Thymus (tissue), 11 donors: ENCODE data around the gene SLC10A1. TPM values are rescaled to one million over a fixed set of nuclear protein-coding genes. Genes with fewer than 3 reads are reported as not detected.
"Not testable (repeated sequence)": the region's sequence is repeated elsewhere in the genome, so short reads cannot be mapped to it uniquely, and the experiment has no call there.

Source experiments
- DNase-seq, 9 donors: peaks; one replicate each; pipeline ENCODE4 v3.0.0-alpha.2; 2013; ENCODE audit warnings: low spot score in 9 of 9, low read depth in 6 of 9, missing footprints in 1 of 9
- H3K27ac ChIP-seq, 2 donors: one replicate each; pipeline ENCODE4 v1.5.1; 2013; ENCODE audit warnings: control low read depth in 1 of 2, low read depth in 1 of 2, low read length in 1 of 2, mild to moderate bottlenecking in 1 of 2, moderate library complexity in 1 of 2
- H3K27me3 ChIP-seq, 2 donors: one replicate each; pipeline ENCODE4 v1.5.1; 2013; ENCODE audit warnings: low read length in 1 of 2; ENCODE audit not compliant: control insufficient read depth in 2 of 2, insufficient read depth in 1 of 2
- H3K36me3 ChIP-seq, 2 donors: one replicate each; pipeline ENCODE4 v1.5.1; 2013; ENCODE audit warnings: low read length in 1 of 2, mild to moderate bottlenecking in 1 of 2, moderate library complexity in 1 of 2; ENCODE audit not compliant: control insufficient read depth in 2 of 2, insufficient read depth in 2 of 2
- H3K4me1 ChIP-seq, 2 donors: one replicate each; pipeline ENCODE4 v1.5.1; 2013; ENCODE audit warnings: low read length in 2 of 2; ENCODE audit not compliant: control insufficient read depth in 2 of 2, insufficient read depth in 2 of 2
- H3K4me3 ChIP-seq, 2 donors: one replicate each; pipeline ENCODE4 v1.5.1; 2013; ENCODE audit warnings: low read length in 2 of 2, control low read depth in 1 of 2, mild to moderate bottlenecking in 1 of 2
- H3K9me3 ChIP-seq, 2 donors: one replicate each; pipeline ENCODE4 v1.5.1; 2013; ENCODE audit warnings: low read length in 1 of 2, mild to moderate bottlenecking in 1 of 2; ENCODE audit not compliant: control insufficient read depth in 2 of 2, insufficient read depth in 1 of 2
- WGBS: extraction: QIAGEN DNeasy Blood & Tissue Kit; methylation state at CpG from one replicate; pipeline ENCODE4 v1.1.7; 2013; 5-methylcytosine and 5-hydroxymethylcytosine counted together
- polyA plus RNA-seq: library from polyadenylated mRNA; stranded (reverse); fragments of 200-250 nt; gene quantifications from one replicate; pipeline ENCODE4 v1.2.3, GENCODE V29; 2013
- total RNA-seq: library from RNA; stranded (reverse); fragments of 120-200 nt; gene quantifications from one replicate; pipeline ENCODE4 v1.2.4, GENCODE V29; 2013
- donor health status: healthy.

The SLC10A1 gene
- total and polyA plus RNA-seq, 2 donors, result 0.02 TPM; not detected in 1

DNA sequence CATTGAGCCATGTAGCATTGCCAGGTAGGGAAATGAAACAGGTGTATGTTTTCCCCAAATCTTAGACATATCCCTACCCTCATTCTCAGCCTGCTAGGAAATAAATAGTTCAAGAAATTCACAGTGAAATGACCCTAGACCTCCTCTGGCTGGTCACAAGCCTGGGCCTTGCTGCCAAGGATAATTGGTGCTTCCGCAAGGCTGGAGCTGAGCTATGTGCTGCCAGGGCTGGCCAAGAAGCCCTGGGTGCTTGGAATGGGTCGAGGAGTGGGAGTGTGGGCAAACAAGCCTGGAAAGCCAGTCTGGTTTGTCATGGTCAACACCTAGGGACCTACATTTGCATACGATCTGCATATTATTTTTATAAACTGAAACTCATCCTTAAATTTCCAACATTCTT lies 31.3 kb upstream of the SLC10A1 start:
- Histone ChIP-seq H3K27ac (no peak overlapping the region), H3K9me3 (no peaks in the 10 kb centered on the region), H3K4me3 (no peak overlapping the region), H3K27me3 (no peaks in the 10 kb centered on the region), H3K4me1 (no peaks in the 10 kb centered on the region), H3K36me3 (no peaks in the 10 kb centered on the region)
- no peak for DNase-seq
- 95% methylated on average over 3 of the region's 3 CpGs for WGBS

DNA sequence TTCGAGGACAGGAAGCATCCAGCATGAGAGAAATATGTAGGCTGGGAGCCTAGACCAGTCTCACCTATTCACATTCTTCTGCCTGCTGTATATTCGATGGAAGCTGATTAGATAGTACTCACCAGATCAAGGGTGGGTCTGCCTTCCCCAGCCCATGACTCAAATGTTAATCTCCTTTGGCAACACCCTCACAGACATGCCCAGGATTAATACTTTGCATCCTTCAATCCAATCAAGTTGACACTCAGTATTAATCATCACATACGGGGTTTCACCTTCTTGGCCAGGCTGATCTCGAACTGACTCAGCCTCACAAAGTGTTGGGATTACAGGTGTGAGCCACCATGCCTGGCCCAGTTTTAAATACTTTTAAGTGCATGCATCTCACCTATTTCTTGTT lies 30.5 kb upstream of the SLC10A1 start:
- Histone ChIP-seq H3K9me3 (no peaks in the 10 kb centered on the region), H3K4me3 (no peak overlapping the region), H3K27ac (no peak overlapping the region), H3K27me3 (no peaks in the 10 kb centered on the region), H3K4me1 (no peaks in the 10 kb centered on the region), H3K36me3 (no peaks in the 10 kb centered on the region)
- DNase-seq, result no peak
- 75% methylated on average over 4 of the region's 4 CpGs for WGBS

DNA sequence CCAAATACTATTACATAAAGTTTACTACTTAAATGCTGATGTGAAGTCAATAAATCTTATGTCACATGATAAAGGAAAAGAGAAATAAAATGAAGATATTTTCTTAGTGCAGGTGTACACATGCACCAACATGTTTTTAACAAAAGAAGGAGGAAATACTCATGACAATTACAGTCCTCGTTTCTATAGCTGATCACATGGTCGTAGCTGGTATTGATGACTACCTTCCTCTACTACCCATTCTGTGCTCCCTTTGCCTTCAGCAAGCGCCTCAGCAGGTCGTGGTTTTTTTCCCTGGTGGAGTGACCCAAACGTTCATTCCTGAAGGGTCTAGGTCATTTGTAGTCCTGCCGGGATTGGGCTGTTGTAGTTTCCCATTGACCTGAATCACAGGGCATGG lies 25.4 kb upstream of the SLC10A1 start:
- H3K9me3 ChIP-seq, result no peaks in the 10 kb centered on the region
- no peaks in the 10 kb centered on the region for H3K4me1 ChIP-seq
- H3K27ac ChIP-seq, result no peak overlapping the region
- no peak overlapping the region for H3K4me3 ChIP-seq
- H3K36me3 ChIP-seq, result no peaks in the 10 kb centered on the region
- 86% methylated on average over 6 of the region's 6 CpGs for WGBS
- no peak for DNase-seq
- H3K27me3 ChIP-seq, result peaks cover 0 to 4% of the 10 kb centered on the region in 2 donors

- H3K9me3 ChIP-seq, result no peaks in the 10 kb centered on the region
- DNase-seq, result no peak
- H3K4me3 ChIP-seq, result no peak overlapping the region
- H3K27ac ChIP-seq, result no peak overlapping the region
- WGBS, result 89% methylated on average over 2 of the region's 2 CpGs
- no peaks in the 10 kb centered on the region for H3K36me3 ChIP-seq
- H3K27me3 ChIP-seq, result peaks cover 0 to 11% of the 10 kb centered on the region in 2 donors
- H3K4me1 ChIP-seq, result no peaks in the 10 kb centered on the region
Observed at GRCh38 chr14:69820991-69821390, 23.9 kb upstream of the SLC10A1 start.

DNA sequence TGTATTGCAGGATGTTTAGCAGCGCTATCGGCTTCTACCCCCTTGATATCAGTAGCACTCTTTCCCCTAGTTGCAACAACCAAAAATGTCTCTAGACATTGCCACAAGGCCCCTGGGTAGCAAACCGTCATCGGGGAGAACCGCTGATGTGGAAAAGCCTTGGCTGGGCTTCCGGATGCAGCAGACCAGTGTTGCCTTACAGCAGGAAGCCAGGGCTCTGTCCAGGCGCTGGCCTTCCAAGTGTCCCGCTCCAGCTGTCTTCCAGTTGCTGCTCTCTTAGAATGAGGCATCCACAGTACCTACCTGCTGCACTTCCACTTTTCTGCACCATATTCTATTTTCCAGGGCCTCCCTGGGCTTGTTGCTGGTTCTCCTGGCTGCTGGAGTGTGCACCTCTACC lies 22.6 kb upstream of the SLC10A1 start:
- Histone ChIP-seq H3K9me3 (no peaks in the 10 kb centered on the region), H3K27ac (no peak overlapping the region), H3K4me1 (no peaks in the 10 kb centered on the region), H3K36me3 (no peaks in the 10 kb centered on the region), H3K4me3 (no peak overlapping the region), H3K27me3 (peaks cover 0 to 16% of the 10 kb centered on the region in 2 donors)
- 96% methylated on average over 8 of the region's 8 CpGs for whole genome bisulfite sequencing
- no peak for DNase-seq

- no peak overlapping the region for H3K27ac ChIP-seq
- peak; percentile 27 to 83 (median 69) for DNase-seq
- H3K27me3 ChIP-seq, result peaks cover 0 to 16% of the 10 kb centered on the region in 2 donors
- H3K4me3 ChIP-seq, result no peak overlapping the region
- no peaks in the 10 kb centered on the region for H3K36me3 ChIP-seq
- no peaks in the 10 kb centered on the region for H3K4me1 ChIP-seq
- 11% methylated on average over 11 of the region's 11 CpGs for WGBS
- no peaks in the 10 kb centered on the region for H3K9me3 ChIP-seq
Observed at GRCh38 chr14:69818758-69819191, 21.7 kb upstream of the SLC10A1 start.

- no peaks in the 10 kb centered on the region for H3K4me1 ChIP-seq
- no peaks in the 10 kb centered on the region for H3K36me3 ChIP-seq
- no peak for DNase-seq
- H3K27me3 ChIP-seq, result peaks cover 2 to 16% of the 10 kb centered on the region in 2 donors
- H3K27ac ChIP-seq, result no peak overlapping the region
- H3K9me3 ChIP-seq, result no peaks in the 10 kb centered on the region
- H3K4me3 ChIP-seq, result no peak overlapping the region
- 96% methylated on average over 5 of the region's 5 CpGs for WGBS
Observed at GRCh38 chr14:69816216-69816615, 19.2 kb upstream of the SLC10A1 start.

- H3K27ac ChIP-seq, result no peak overlapping the region
- no peaks in the 10 kb centered on the region for H3K4me1 ChIP-seq
- peaks cover 2 to 16% of the 10 kb centered on the region in 2 donors for H3K27me3 ChIP-seq
- H3K36me3 ChIP-seq, result no peaks in the 10 kb centered on the region
- H3K4me3 ChIP-seq, result no peak overlapping the region
- DNase-seq, result no peak
- 88% methylated on average over 5 of the region's 5 CpGs for WGBS
- H3K9me3 ChIP-seq, result no peaks in the 10 kb centered on the region
Observed at GRCh38 chr14:69815556-69815955, 18.5 kb upstream of the SLC10A1 start.

DNA sequence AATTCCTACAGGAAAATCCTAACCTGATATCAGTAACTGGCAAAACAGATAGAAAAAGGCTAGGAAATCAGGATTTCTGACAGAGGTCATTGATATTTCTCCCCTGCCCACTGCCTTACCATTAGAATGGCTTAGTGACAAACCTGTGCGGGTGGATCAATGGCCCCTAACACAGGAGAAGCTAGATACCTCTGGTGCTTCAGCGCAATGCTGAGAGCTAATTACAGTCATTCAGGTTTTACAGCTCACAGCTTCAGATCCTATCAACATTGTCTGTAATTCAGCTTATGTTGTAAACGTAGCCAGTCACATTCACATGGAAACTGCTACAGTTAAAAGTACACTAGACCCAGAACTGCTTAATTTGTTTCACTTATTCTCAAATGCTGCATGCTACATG lies 17.4 kb upstream of the SLC10A1 start:
- no peak overlapping the region for H3K4me3 ChIP-seq
- H3K27ac ChIP-seq, result no peak overlapping the region
- H3K4me1 ChIP-seq, result no peaks in the 10 kb centered on the region
- H3K9me3 ChIP-seq, result no peaks in the 10 kb centered on the region
- WGBS, result 88% methylated on average over 3 of the region's 3 CpGs
- DNase-seq, result no peak
- H3K36me3 ChIP-seq, result no peaks in the 10 kb centered on the region
- peaks cover 2 to 16% of the 10 kb centered on the region in 2 donors for H3K27me3 ChIP-seq

GRCh38 chr14:69813346-69813745 lies 16.3 kb upstream of the SLC10A1 start:
- not testable (repeated sequence) for H3K9me3 ChIP-seq, H3K36me3 ChIP-seq, H3K27ac ChIP-seq, H3K4me1 ChIP-seq, H3K4me3 ChIP-seq, DNase-seq
- H3K27me3 ChIP-seq, result peaks cover 2 to 16% of the 10 kb centered on the region in 2 donors
- WGBS, result 80% methylated on average over 6 of the region's 6 CpGs
